H1 (cell line): ENCODE results near the gene ANKS1A. TPM values are rescaled to one million over a fixed set of nuclear protein-coding genes. Genes with fewer than 3 reads are reported as not detected.

Experiments
- CTCF ChIA-PET: fragments of 300-600 bp; sonication (Branson Sonifier 250); formaldehyde crosslinking; loops from one replicate; lab custom pipeline; 2021; ENCODE audit not compliant: partially characterized antibody; lab: Charles Lee
- POLR2A ChIA-PET: fragments of 300-600 bp; sonication (Branson Sonifier 250); formaldehyde crosslinking; loops from one replicate; lab custom pipeline; 2021; ENCODE audit warnings: inconsistent platforms; ENCODE audit not compliant: partially characterized antibody; lab: Charles Lee
- DNase-seq, 2 experiments: peaks; one replicate each; pipeline versions ENCODE4 v3.0.0 to v3.0.0-alpha.2; 2010 to 2022; ENCODE audit warnings: low spot score in 2 of 2, low read depth in 1 of 2, mixed read lengths in 1 of 2
- FAIRE-seq: peaks from 2 replicates; lab custom pipeline; 2011; peaks lifted over from hg19 to GRCh38; lab: Jason Lieb, UNC
- H2AFZ ChIP-seq: 2 replicates; pipeline ENCODE4 v1.8.1; 2012; ENCODE audit warnings: low read length, inconsistent platforms
- H2AK5ac ChIP-seq: 2 replicates; pipeline ENCODE4 v1.6.1; 2013; ENCODE audit warnings: low read depth, low read length
- H2BK120ac ChIP-seq: replicated peaks from 2 replicates; pipeline ENCODE3; 2013; ENCODE audit warnings: low read depth, low read length, inconsistent platforms
- H2BK12ac ChIP-seq: 2 replicates; pipeline ENCODE4 v1.6.1; 2013; ENCODE audit warnings: low read depth, low read length
- H2BK15ac ChIP-seq: 2 replicates; pipeline ENCODE4 v1.6.1; 2013; ENCODE audit warnings: low read length
- H2BK20ac ChIP-seq: 2 replicates; pipeline ENCODE4 v1.6.1; 2013; ENCODE audit warnings: low read length
- H2BK5ac ChIP-seq: 2 replicates; pipeline ENCODE4 v1.6.1; 2013; ENCODE audit warnings: low read depth, low read length
- H3K14ac ChIP-seq: 2 replicates; pipeline ENCODE4 v1.6.1; 2013; ENCODE audit warnings: inconsistent platforms; ENCODE audit not compliant: insufficient read length
- H3K18ac ChIP-seq: 2 replicates; pipeline ENCODE4 v1.6.1; 2013; ENCODE audit warnings: low read length; ENCODE audit errors: extremely low read depth
- H3K23ac ChIP-seq: 2 replicates; pipeline ENCODE4 v1.6.1; 2013; ENCODE audit warnings: inconsistent platforms; ENCODE audit not compliant: insufficient read length
- H3K23me2 ChIP-seq: 2 replicates; pipeline ENCODE4 v1.6.1; 2013; ENCODE audit warnings: low read depth, low read length
- H3K27ac ChIP-seq: 2 replicates; pipeline ENCODE4 v1.6.1; 2011; ENCODE audit warnings: low read depth, low read length, inconsistent platforms
- H3K27me3 ChIP-seq, 4 experiments: replicated peaks in 1 of 4; 1 replicate in 1 of 4; 2 replicates in 3 of 4; pipeline versions ENCODE4 v1.6.1 to v1.8.1; 2011 to 2013; ENCODE audit warnings: low read length in 3 of 4, mild to moderate bottlenecking in 3 of 4, inconsistent platforms in 2 of 4, mixed read lengths in 2 of 4, moderate library complexity in 1 of 4; ENCODE audit not compliant: control insufficient read depth in 3 of 4, insufficient read depth in 3 of 4; ENCODE audit errors: extremely low read depth in 1 of 4
- H3K36me3 ChIP-seq, 4 experiments: 2 replicates each; pipeline versions ENCODE4 v1.6.1 to v1.8.1; 2011 to 2013; ENCODE audit warnings: mild to moderate bottlenecking in 4 of 4, low read length in 3 of 4, moderate library complexity in 2 of 4, control low read depth in 1 of 4, inconsistent platforms in 1 of 4; ENCODE audit not compliant: insufficient read depth in 4 of 4, control insufficient read depth in 2 of 4
- H3K4ac ChIP-seq: replicated peaks from 2 replicates; pipeline ENCODE3; 2013; ENCODE audit warnings: low read length, low read depth, mixed read lengths, inconsistent platforms; ENCODE audit not compliant: insufficient read length
- H3K4me1 ChIP-seq, 4 experiments: replicated peaks in 1 of 4; 1 replicate in 1 of 4; 2 replicates in 3 of 4; pipeline versions ENCODE4 v1.6.1 to v1.8.1; 2011 to 2013; ENCODE audit warnings: low read length in 3 of 4, inconsistent platforms in 2 of 4, mixed read lengths in 1 of 4; ENCODE audit not compliant: insufficient read depth in 4 of 4, control insufficient read depth in 3 of 4
- H3K4me2 ChIP-seq, 2 experiments: 2 replicates each; pipeline versions ENCODE4 v1.6.1 to v1.8.1; 2011 to 2013; ENCODE audit warnings: low read depth in 2 of 2, low read length in 2 of 2, control low read depth in 1 of 2, inconsistent platforms in 1 of 2, mild to moderate bottlenecking in 1 of 2; ENCODE audit not compliant: insufficient read depth in 1 of 2
- H3K4me3 ChIP-seq, 4 experiments: fragments of 200-600, 300-600 bp in 1 of 4; sonication (generic), shearing (Covaris generic), sonication (Bioruptor Twin) in 1 of 4; 2 replicates each; pipeline versions ENCODE4 v1.5.1 to v1.8.1; 2011 to 2016; ENCODE audit warnings: low read length in 4 of 4, low read depth in 3 of 4, control low read depth in 2 of 4, inconsistent platforms in 2 of 4, mild to moderate bottlenecking in 2 of 4, mixed read lengths in 1 of 4, moderate library complexity in 1 of 4; ENCODE audit not compliant: insufficient read depth in 2 of 4; ENCODE audit errors: extremely low read depth in 1 of 4
- H3K56ac ChIP-seq: replicated peaks from 2 replicates; pipeline ENCODE3; 2013; ENCODE audit warnings: low read depth, mild to moderate bottlenecking, mixed read lengths, low read length, inconsistent platforms; ENCODE audit not compliant: insufficient read length
- H3K79me1 ChIP-seq: 2 replicates; pipeline ENCODE4 v1.6.1; 2013; ENCODE audit warnings: low read depth, low read length, control low read depth
- H3K79me2 ChIP-seq, 2 experiments: 2 replicates each; pipeline versions ENCODE4 v1.6.1 to v1.8.1; 2012 to 2013; ENCODE audit warnings: low read length in 2 of 2, mild to moderate bottlenecking in 2 of 2, inconsistent platforms in 1 of 2; ENCODE audit not compliant: insufficient read depth in 2 of 2, control insufficient read depth in 1 of 2
- H3K9ac ChIP-seq, 4 experiments: replicated peaks in 1 of 4; 1 replicate in 1 of 4; 2 replicates in 3 of 4; pipeline versions ENCODE4 v1.6.1 to v1.8.1; 2011 to 2013; ENCODE audit warnings: low read depth in 3 of 4, low read length in 3 of 4, control low read depth in 2 of 4, mild to moderate bottlenecking in 2 of 4, moderate library complexity in 2 of 4, inconsistent platforms in 1 of 4; ENCODE audit errors: extremely low read depth in 1 of 4
- H3K9me3 ChIP-seq, 2 experiments: 2 replicates each; pipeline versions ENCODE4 v1.6.1 to v1.8.1; 2012 to 2013; ENCODE audit warnings: mild to moderate bottlenecking in 2 of 2, moderate library complexity in 2 of 2, control low read depth in 1 of 2, inconsistent platforms in 1 of 2, low read depth in 1 of 2, low read length in 1 of 2, mixed read lengths in 1 of 2; ENCODE audit not compliant: insufficient read depth in 2 of 2
- H4K20me1 ChIP-seq, 2 experiments: replicated peaks in 1 of 2; 2 replicates each; pipeline versions ENCODE3 to v1.8.1; 2011 to 2013; ENCODE audit warnings: inconsistent platforms in 2 of 2, low read length in 2 of 2, mild to moderate bottlenecking in 1 of 2; ENCODE audit not compliant: insufficient read depth in 2 of 2, control insufficient read depth in 1 of 2
- H4K5ac ChIP-seq: 2 replicates; pipeline ENCODE4 v1.6.1; 2013; ENCODE audit warnings: low read length, low read depth, mixed read lengths, inconsistent platforms; ENCODE audit not compliant: insufficient read length
- H4K8ac ChIP-seq: 2 replicates; pipeline ENCODE4 v1.8.0; 2013; ENCODE audit warnings: mild to moderate bottlenecking, moderate library complexity, low read length, inconsistent platforms; ENCODE audit not compliant: insufficient read depth; ENCODE audit errors: extremely low read depth
- H4K91ac ChIP-seq: replicated peaks from 2 replicates; pipeline ENCODE3; 2013; ENCODE audit warnings: low read length, mixed read lengths, inconsistent platforms; ENCODE audit not compliant: insufficient read length
- CTBP2 ChIP-seq: IDR thresholded peaks from 2 replicates; pipeline ENCODE4 v1.7.0; 2011; ENCODE audit warnings: borderline replicate concordance, mild to moderate bottlenecking, moderate library complexity, mixed read lengths, low read length; ENCODE audit not compliant: insufficient read depth, insufficient read length
- GTF2F1 ChIP-seq: IDR thresholded peaks from 2 replicates; pipeline ENCODE4 v1.6.1; 2012; ENCODE audit warnings: low read depth, low read length, improper control_type of control experiment, borderline replicate concordance
- HDAC2 ChIP-seq, 2 experiments: fragments of 300-600 bp in 1 of 2; sonication (generic) in 1 of 2; IDR thresholded peaks; 2 replicates each; pipeline ENCODE4 v1.6.1; 2011 to 2012; ENCODE audit warnings: low read depth in 2 of 2, low read length in 2 of 2, mild to moderate bottlenecking in 2 of 2, moderate library complexity in 2 of 2, borderline replicate concordance in 1 of 2, inconsistent platforms in 1 of 2
- HDAC6 ChIP-seq: IDR thresholded peaks from one replicate; pipeline ENCODE4 v1.7.1; 2012; ENCODE audit warnings: low read depth, mild to moderate bottlenecking, inconsistent platforms, low read length, moderate library complexity
- MAX ChIP-seq: IDR thresholded peaks from 2 replicates; pipeline ENCODE4 v1.6.1; 2012; ENCODE audit warnings: inconsistent platforms
- RXRA ChIP-seq: IDR thresholded peaks from 2 replicates; pipeline ENCODE4 v1.6.1; 2011; ENCODE audit warnings: low read depth, mild to moderate bottlenecking, low read length, moderate library complexity; ENCODE audit not compliant: insufficient read depth
- TAF7 ChIP-seq: optimal IDR thresholded peaks from 2 replicates; pipeline ENCODE3; 2011; ENCODE audit warnings: low read depth, mild to moderate bottlenecking, inconsistent platforms, low read length, moderate library complexity, borderline replicate concordance
- TBP ChIP-seq: IDR thresholded peaks from 2 replicates; pipeline ENCODE4 v1.6.1; 2011; ENCODE audit warnings: low read depth, low read length, improper control_type of control experiment
- USF2 ChIP-seq: IDR thresholded peaks from 2 replicates; pipeline ENCODE4 v1.6.1; 2011; ENCODE audit warnings: low read length, improper control_type of control experiment
- YY1 ChIP-seq: IDR thresholded peaks from 2 replicates; pipeline ENCODE4 v1.6.1; 2011; ENCODE audit warnings: low read depth, mild to moderate bottlenecking, low read length
- ZNF274 ChIP-seq: IDR thresholded peaks from 2 replicates; pipeline ENCODE4 v1.7.0; 2012; ENCODE audit warnings: low read length, borderline replicate concordance; ENCODE audit errors: extremely low read depth
- WGBS, 2 experiments: shearing (Covaris generic) in 1 of 2; methylation state at CpG; one replicate each; pipeline versions ENCODE4 v1.1.6 to v1.1.7; 2013 to 2015; ENCODE audit warnings: low lambda C conversion rate in 2 of 2, mixed read lengths in 2 of 2, inconsistent platforms in 1 of 2, low coverage in 1 of 2, missing lambda C conversion rate in 1 of 2; ENCODE audit not compliant: insufficient replicate concordance in 2 of 2, insufficient coverage in 1 of 2, insufficient read length in 1 of 2; ENCODE audit errors: extremely low coverage in 1 of 2, missing lambda C conversion rate in 1 of 2; 5-methylcytosine and 5-hydroxymethylcytosine counted together
- polyA plus RNA-seq, 7 experiments: library from polyadenylated mRNA; depleted of rRNA in 3 of 7; stranded (reverse) in 5 of 7; unstranded in 2 of 7; fragments of >200 nt in 5 of 7; fragments of 200-250 nt in 2 of 7; gene quantifications; 1 replicate in 5 of 7; 2 replicates in 1 of 7; 4 replicates in 1 of 7; pipeline versions ENCODE4 v1.2.1 to v1.2.3, GENCODE V29; 2011 to 2013; ENCODE audit warnings: missing spikeins in 2 of 7, mixed read lengths in 2 of 7
- total RNA-seq: library from RNA; stranded (reverse); fragmentation: NEBNext Ultra II Directional; extraction: Animal tissue kit (Norgen Biotek cat#: 25700); gene quantifications from 2 replicates; pipeline ENCODE4 v1.2.1, GENCODE V29; 2021

ANKS1A gene
- total and polyA plus RNA-seq, 2 of the 8 experiments (the other 6 are each of a cell fraction or from before 2014, with no cell fraction given): 9.8 to 30.9 TPM

DNA sequence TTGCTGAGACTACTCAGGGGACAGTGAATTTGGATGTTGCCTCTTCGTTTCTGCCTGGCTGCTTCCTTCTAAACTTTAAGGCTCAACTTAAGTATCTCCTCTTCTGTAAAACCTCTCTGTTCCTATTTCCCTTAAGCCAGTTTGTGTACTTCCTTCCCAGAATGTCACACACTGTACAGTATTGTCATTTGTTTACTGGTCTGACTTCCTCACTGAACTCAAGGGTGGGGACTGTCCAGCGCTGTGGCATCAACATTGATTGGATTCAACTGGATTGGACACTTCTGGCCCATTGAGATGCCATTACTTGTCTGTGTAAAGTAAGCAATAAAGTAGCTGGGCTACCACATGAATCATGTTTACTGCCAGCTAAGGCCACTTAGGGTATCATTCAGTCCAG is 69.7 kb downstream of the ANKS1A start:
- Histone ChIP-seq H2BK120ac (no peak overlapping the region), H3K14ac (no peak overlapping the region), H3K4ac (no peak overlapping the region), H3K27ac (no peak overlapping the region), H2BK5ac (no peak overlapping the region), H3K4me2 (no peak overlapping the region), H3K23me2 (no peaks in the 10 kb centered on the region), H3K4me1 (no peaks in the 10 kb centered on the region), H2BK20ac (no peak overlapping the region), H4K91ac (no peak overlapping the region), H3K56ac (no peak overlapping the region), H3K27me3 (peaks cover 0 to 1% (median 0%) of the 10 kb centered on the region in 4 experiments; a peak in 1 of 7 replicates), H2AK5ac (no peak overlapping the region), H4K5ac (no peak overlapping the region), H3K18ac (no peak overlapping the region), H3K79me1 (peaks cover 5% of the 10 kb centered on the region; the same call in 1 of the 2 replicates), H2BK12ac (no peak overlapping the region), H2BK15ac (no peak overlapping the region), H3K79me2 (peaks cover 0 to 18% of the 10 kb centered on the region in 2 experiments; a peak in 1 of 4 replicates), H3K36me3 (no peaks in the 10 kb centered on the region), H3K9ac (no peak overlapping the region), H4K20me1 (peaks cover 1 to 6% of the 10 kb centered on the region in 2 experiments), H3K4me3 (no peak overlapping the region), H4K8ac (no peak overlapping the region), H3K9me3 (no peaks in the 10 kb centered on the region), H2AFZ (no peak overlapping the region), H3K23ac (no peak overlapping the region)
- FAIRE-seq (no peak), DNase-seq (no peak)
- ChIA-PET POLR2A (no interaction called here), CTCF (interaction anchor here (1.4 kb wide), 1 partner anchor 13 kb away, joined by 3 read pairs; no protein-coding TSS in a partner anchor)
- 91% methylated on average over 2 of the region's 2 CpGs; no CpG with 5 or more reads in 1 of the 2 experiments for WGBS, 2 experiments
- no peak for TF ChIP-seq CTBP2
- no peak for TF ChIP-seq TAF7
- no peak for TF ChIP-seq USF2
- no peak for TF ChIP-seq ZNF274
- TF ChIP-seq HDAC6: no peak
- TF ChIP-seq TBP: no peak
- TF ChIP-seq HDAC2 (IDR thresholded peaks at IDR 0.05; ENCODE audit: borderline replicate concordance in 1 of 2, low read depth in 2 of 2, low read length in 2 of 2): no peak
- TF ChIP-seq MAX: no peak
- no peak for TF ChIP-seq RXRA
- TF ChIP-seq YY1: no peak
- no peak for TF ChIP-seq GTF2F1
